HEK293 (cell line): ENCODE results near the gene TRNAU1AP.

Experiments
- CTCF ChIP-seq: fragments of 450-650 bp; formaldehyde crosslinking; IDR thresholded peaks from 2 replicates; pipeline ENCODE4 v1.5.1; 2016; ENCODE audit warnings: missing biosample characterization, missing genetic modification characterization
- KLF10 ChIP-seq: fragments of 450-650 bp; IDR thresholded peaks from 2 replicates; pipeline ENCODE4 v1.5.1; 2018; ENCODE audit warnings: missing biosample characterization, mild to moderate bottlenecking, missing genetic modification characterization
- PRDM2 ChIP-seq: fragments of 450-650 bp; formaldehyde crosslinking; IDR thresholded peaks from 2 replicates; pipeline ENCODE4 v1.5.1; 2016; ENCODE audit warnings: missing biosample characterization, missing genetic modification characterization, borderline replicate concordance
- ZEB2 ChIP-seq: fragments of 450-650 bp; formaldehyde crosslinking; IDR thresholded peaks from 2 replicates; pipeline ENCODE4 v1.5.1; 2016; ENCODE audit warnings: missing biosample characterization, missing genetic modification characterization
- ZNF174 ChIP-seq: fragments of 450-650 bp; formaldehyde crosslinking; IDR thresholded peaks from 2 replicates; pipeline ENCODE4 v1.5.0; 2017; ENCODE audit warnings: missing biosample characterization, mild to moderate bottlenecking, missing genetic modification characterization
- ZNF2 ChIP-seq: fragments of 450-650 bp; formaldehyde crosslinking; IDR thresholded peaks from 2 replicates; pipeline ENCODE4 v1.5.1; 2016; ENCODE audit warnings: missing biosample characterization, missing genetic modification characterization

- TF ChIP-seq PRDM2 (tag by site-specific recombination), result no peak
- TF ChIP-seq ZNF174 (tag by site-specific recombination), result no peak
- no peak for TF ChIP-seq CTCF (tag by site-specific recombination)
- TF ChIP-seq ZEB2 (tag by site-specific recombination), result peak; percentile 27; the same call in 1 of the 2 replicates
- 0 out of 2 replicates have a peak, but pooled peaks have one; percentile 11 for TF ChIP-seq KLF10 (tag by site-specific recombination)
- TF ChIP-seq ZNF2 (tag by site-specific recombination), result no peak
Measured at GRCh38 chr1:28510273-28510969, 42.5 kb upstream of the TRNAU1AP start.
